KMS-11 (cell line): Measurements from ENCODE around the gene KLK15.

ENCODE experiments used
- H2AFZ ChIP-seq: fragments of 200-600 bp; sonication (generic); 2 replicates; pipeline ENCODE4 v1.6.1; 2016; ENCODE audit warnings: antibody characterized with exemption, mixed run types, low read depth
- H3K27ac ChIP-seq: fragments of 200-600 bp; sonication (generic); 2 replicates; pipeline ENCODE4 v1.6.1; 2016; ENCODE audit warnings: mild to moderate bottlenecking, mixed run types
- H3K27me3 ChIP-seq: fragments of 200-600 bp; sonication (generic); 2 replicates; pipeline ENCODE4 v1.6.1; 2017; ENCODE audit warnings: mild to moderate bottlenecking, low read depth, mixed run types, moderate library complexity; ENCODE audit not compliant: insufficient read depth
- H3K36me3 ChIP-seq: fragments of 200-600 bp; sonication (generic); 2 replicates; pipeline ENCODE4 v1.6.1; 2017; ENCODE audit warnings: mild to moderate bottlenecking, mixed run types; ENCODE audit not compliant: insufficient read depth
- H3K4me1 ChIP-seq: fragments of 200-600 bp; sonication (generic); 2 replicates; pipeline ENCODE4 v1.6.1; 2016; ENCODE audit warnings: mild to moderate bottlenecking, low read depth, mixed run types; ENCODE audit not compliant: poor library complexity, severe bottlenecking
- H3K4me2 ChIP-seq: fragments of 200-600 bp; sonication (generic); 2 replicates; pipeline ENCODE4 v1.7.0; 2016; ENCODE audit warnings: mild to moderate bottlenecking, mixed run types
- H3K4me3 ChIP-seq: fragments of 200-600 bp; sonication (generic); IDR thresholded peaks from 2 replicates; pipeline ENCODE4 v1.6.1; 2017; ENCODE audit warnings: low read depth, low read length, mixed read lengths; ENCODE audit not compliant: insufficient read depth
- H3K79me2 ChIP-seq: fragments of 200-600 bp; sonication (generic); 2 replicates; pipeline ENCODE4 v1.6.1; 2016; ENCODE audit warnings: low read depth, mixed run types; ENCODE audit not compliant: insufficient read depth
- H3K9ac ChIP-seq: fragments of 200-600 bp; sonication (generic); 2 replicates; pipeline ENCODE4 v1.6.1; 2016; ENCODE audit warnings: mild to moderate bottlenecking, mixed run types
- H4K20me1 ChIP-seq: fragments of 200-600 bp; sonication (generic); 2 replicates; pipeline ENCODE4 v1.6.1; 2016; ENCODE audit warnings: mild to moderate bottlenecking, mixed run types; ENCODE audit not compliant: insufficient read depth
- CTCF ChIP-seq: fragments of 200-600 bp; sonication (generic); conservative IDR thresholded peaks from 2 replicates; pipeline ENCODE4 v1.6.1; 2017; ENCODE audit warnings: low read depth, mild to moderate bottlenecking, antibody characterized with exemption, low read length, moderate library complexity, mixed read lengths

Gene KLK15

GRCh38 chr19:50799547-50799851, 33.9 kb downstream of the KLK15 start:
- Histone ChIP-seq H3K79me2 (peaks cover 47% of the 10 kb centered on the region), H3K4me3 (no peak overlapping the region), H3K36me3 (peaks cover 14% of the 10 kb centered on the region; the same call in 1 of the 2 replicates), H3K4me2 (no peak overlapping the region), H4K20me1 (peaks cover 28% of the 10 kb centered on the region; the same call in 1 of the 2 replicates), H3K27ac (no peak overlapping the region), H3K9ac (no peak overlapping the region), H3K27me3 (no peaks in the 10 kb centered on the region), H3K4me1 (peaks cover 59% of the 10 kb centered on the region), H2AFZ (no peak overlapping the region)
- TF ChIP-seq CTCF, result no peak

- Histone ChIP-seq H3K9ac (no peak overlapping the region), H3K4me3 (no peak overlapping the region), H3K27me3 (no peaks in the 10 kb centered on the region), H3K27ac (no peak overlapping the region), H3K4me2 (no peak overlapping the region), H3K79me2 (peaks cover 41% of the 10 kb centered on the region), H2AFZ (no peak overlapping the region), H3K36me3 (peaks cover 14% of the 10 kb centered on the region; the same call in 1 of the 2 replicates), H4K20me1 (peaks cover 28% of the 10 kb centered on the region; the same call in 1 of the 2 replicates), H3K4me1 (peaks cover 65% of the 10 kb centered on the region)
- no peak for TF ChIP-seq CTCF
Measured at GRCh38 chr19:50798659-50799546, 34.5 kb downstream of the KLK15 start.

- TF ChIP-seq CTCF, result no peak
- no peak overlapping the region for H3K4me2 ChIP-seq
- H4K20me1 ChIP-seq, result peaks cover 23% of the 10 kb centered on the region; the same call in 1 of the 2 replicates
- H3K79me2 ChIP-seq, result peaks cover 32% of the 10 kb centered on the region
- no peak overlapping the region for H3K4me3 ChIP-seq
- H3K36me3 ChIP-seq, result peaks cover 14% of the 10 kb centered on the region; the same call in 1 of the 2 replicates
- H2AFZ ChIP-seq, result no peak overlapping the region
- H3K9ac ChIP-seq, result no peak overlapping the region
- no peaks in the 10 kb centered on the region for H3K27me3 ChIP-seq
- no peak overlapping the region for H3K27ac ChIP-seq
- H3K4me1 ChIP-seq, result peaks cover 66% of the 10 kb centered on the region
Measured at GRCh38 chr19:50797781-50798658, 35.4 kb downstream of the KLK15 start.

GRCh38 chr19:50797429-50797780, 36.0 kb downstream of the KLK15 start:
- no peak overlapping the region for H3K4me2 ChIP-seq
- no peak overlapping the region; the same call in 1 of the 2 replicates for H3K27ac ChIP-seq
- peaks cover 14% of the 10 kb centered on the region; the same call in 1 of the 2 replicates for H3K36me3 ChIP-seq
- H3K27me3 ChIP-seq, result no peaks in the 10 kb centered on the region
- peaks cover 26% of the 10 kb centered on the region for H3K79me2 ChIP-seq
- peaks cover 61% of the 10 kb centered on the region for H3K4me1 ChIP-seq
- H2AFZ ChIP-seq, result no peak overlapping the region
- H4K20me1 ChIP-seq, result peaks cover 17% of the 10 kb centered on the region; the same call in 1 of the 2 replicates
- H3K9ac ChIP-seq, result no peak overlapping the region
- H3K4me3 ChIP-seq, result no peak overlapping the region
- no peak for TF ChIP-seq CTCF
